Hematopoietic multipotent progenitor cell treated with erythropoietin and hydrocortisone succinate and interleukin-3 and kit ligand, for 17 days (in vitro differentiated cells): ENCODE data around the gene PCDHGA1.

Source experiments
- DNase-seq: peaks from one replicate; pipeline ENCODE4 v3.0.0-alpha.2; 2015; ENCODE audit warnings: low spot score

The PCDHGA1 gene

DNA sequence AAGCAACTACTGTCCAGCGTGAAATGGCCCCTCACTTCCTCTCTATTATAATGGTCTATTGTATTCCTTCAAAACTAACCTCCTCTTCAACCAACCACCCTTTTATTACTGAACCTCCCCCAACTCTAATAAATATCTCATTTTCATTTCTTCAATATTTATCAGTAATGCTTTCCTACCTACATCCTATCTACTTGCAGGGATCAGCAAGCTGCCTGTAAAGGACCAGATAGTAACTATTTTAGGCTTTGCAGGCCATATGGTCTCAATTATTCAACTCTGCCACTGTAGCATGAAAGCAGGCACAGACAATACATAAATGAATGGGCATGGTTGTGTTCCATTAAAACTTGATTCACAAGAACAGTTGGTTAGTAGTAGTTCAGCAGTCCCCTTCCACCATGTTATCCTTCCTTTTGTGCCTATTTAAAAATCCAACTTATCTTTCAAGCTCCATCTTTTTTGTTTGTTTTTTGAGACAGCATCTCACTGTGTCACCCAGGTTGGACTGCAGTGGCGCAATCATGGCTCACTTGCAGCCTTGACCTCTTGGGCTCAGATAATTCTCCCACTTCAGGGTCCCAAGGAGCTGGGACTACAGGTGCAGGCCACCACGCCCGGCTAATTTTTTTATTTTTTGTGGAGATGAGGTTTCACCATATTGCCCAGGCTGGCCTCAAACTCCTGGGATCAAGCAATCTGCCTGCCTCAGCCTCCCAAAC, 204.3 kb downstream of the PCDHGA1 start:
- no peak for DNase-seq

GRCh38 chr5:141543053-141543452, 212.7 kb downstream of the PCDHGA1 start:
- no peak for DNase-seq

GRCh38 chr5:141547488-141547887, 217.2 kb downstream of the PCDHGA1 start:
- DNase-seq = no peak

GRCh38 chr5:141547921-141548320, 217.6 kb downstream of the PCDHGA1 start:
- DNase-seq = no peak

- DNase-seq = peak; percentile 80
These were observed 227.4 kb downstream of the PCDHGA1 start for GRCh38 chr5:141557681-141558136.

DNA sequence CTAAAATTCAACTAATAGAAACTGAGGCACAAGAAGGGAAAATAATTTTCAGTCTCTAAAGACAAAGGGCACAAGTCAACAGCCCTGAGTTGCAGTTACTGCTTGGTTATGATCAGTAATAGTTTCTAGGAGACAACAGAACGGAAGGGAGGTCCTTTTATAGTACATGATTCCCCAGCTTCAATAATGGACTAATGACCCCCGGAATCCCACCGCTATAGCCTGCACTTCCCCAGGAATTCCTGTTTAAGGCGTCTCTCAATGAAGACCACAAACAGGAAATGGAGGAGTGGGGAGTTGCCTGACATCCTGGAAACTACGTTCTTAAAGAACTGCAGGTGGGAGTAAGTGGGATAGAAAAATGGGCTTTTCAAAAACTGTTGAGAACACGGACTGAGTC, 227.8 kb downstream of the PCDHGA1 start:
- DNase-seq = no peak

GRCh38 chr5:141559461-141559860, 229.1 kb downstream of the PCDHGA1 start:
- no peak for DNase-seq

- DNase-seq = no peak
These were observed 229.8 kb downstream of the PCDHGA1 start for GRCh38 chr5:141560151-141560550.

- DNase-seq = peak; percentile 59
These were observed 230.6 kb downstream of the PCDHGA1 start for GRCh38 chr5:141560725-141561483.
